ENCODE results near the gene LILRB1. TPM values are rescaled to one million over a fixed set of nuclear protein-coding genes. Genes with fewer than 3 reads are reported as not detected.

The LILRB1 gene
- total RNA-seq, 1 donor from 2014 or later, result 1.5 TPM

- Histone ChIP-seq H3K9me3 (replicated peaks) (peaks cover 3% of the 10 kb centered on the region), H3K4me1 (no peaks in the 10 kb centered on the region), H3K27ac (replicated peaks) (peak overlapping the region; percentile 30), H3K36me3 (no peaks in the 10 kb centered on the region), H3K27me3 (ENCODE audit: low read depth) (peaks cover 37% of the 10 kb centered on the region), H3K4me3 (no peak overlapping the region)
- no peak for TF ChIP-seq CTCF (IDR thresholded peaks at IDR 0.05; ENCODE audit: borderline replicate concordance)
- intact Hi-C loops (cut with micrococcal nuclease), result no loop called here
- DNase-seq, result peak; percentile 26
These were observed 13.8 kb downstream of the LILRB1 start for GRCh38 chr19:54644056-54644455.

DNA sequence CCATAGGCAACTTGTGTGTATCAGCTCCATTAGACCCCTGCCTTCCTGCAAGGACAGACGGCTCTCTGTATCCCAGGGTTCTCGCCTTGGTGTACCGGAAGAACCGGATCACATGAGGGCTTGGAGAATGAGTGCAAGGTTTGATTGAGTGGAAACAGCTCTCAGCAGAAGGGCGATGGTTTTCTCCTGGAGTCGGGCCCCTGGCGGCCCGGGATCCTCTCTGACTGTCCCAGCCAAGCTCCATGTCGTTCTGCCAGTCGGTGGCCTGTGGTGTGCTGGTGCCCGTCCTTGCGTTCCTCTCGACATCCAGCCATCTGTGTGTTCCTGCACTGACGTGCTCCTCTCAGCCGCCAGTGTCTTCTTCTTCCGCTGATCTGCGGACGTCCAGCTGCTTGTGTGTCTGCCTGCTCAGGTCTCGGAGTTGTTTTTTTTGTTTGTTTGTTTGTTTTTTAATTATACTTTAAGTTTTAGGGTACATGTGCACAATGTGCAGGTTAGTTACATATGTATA is 16.1 kb downstream of the LILRB1 start:
- Histone ChIP-seq H3K9me3 (replicated peaks) (peaks cover 3% of the 10 kb centered on the region), H3K4me1 (no peaks in the 10 kb centered on the region), H3K4me3 (no peak overlapping the region), H3K36me3 (no peaks in the 10 kb centered on the region), H3K27ac (replicated peaks) (no peak overlapping the region), H3K27me3 (ENCODE audit: low read depth) (peaks cover 41% of the 10 kb centered on the region)
- no peak for DNase-seq
- no peak for TF ChIP-seq CTCF (IDR thresholded peaks at IDR 0.05; ENCODE audit: borderline replicate concordance)
- intact Hi-C loops (cut with micrococcal nuclease), result no loop called here

DNA sequence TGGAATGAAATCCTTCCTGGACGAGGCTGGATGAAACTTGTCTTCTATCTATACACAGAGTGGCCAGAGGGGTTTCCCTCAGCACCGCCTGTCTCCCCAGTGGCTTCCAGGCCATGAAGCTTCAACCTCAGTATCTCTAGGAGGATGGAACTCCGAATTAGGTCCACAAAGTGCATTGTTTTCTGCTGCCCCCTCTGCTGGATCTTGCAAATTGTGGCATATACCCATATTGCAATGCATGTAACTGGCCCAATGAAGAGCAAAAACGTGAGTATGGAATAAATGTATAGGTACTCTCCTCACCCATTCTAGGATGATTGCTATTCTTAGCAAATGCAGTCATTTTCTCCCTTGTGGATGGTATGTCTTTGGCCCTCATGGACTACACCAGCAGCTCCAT is 17.8 kb downstream of the LILRB1 start:
- intact Hi-C loops (cut with micrococcal nuclease), result no loop called here
- Histone ChIP-seq H3K27ac (replicated peaks) (no peak overlapping the region), H3K36me3 (no peaks in the 10 kb centered on the region), H3K4me1 (no peaks in the 10 kb centered on the region), H3K27me3 (ENCODE audit: low read depth) (peaks cover 44% of the 10 kb centered on the region), H3K4me3 (no peak overlapping the region), H3K9me3 (replicated peaks) (peaks cover 3% of the 10 kb centered on the region)
- no peak for DNase-seq
- no peak for TF ChIP-seq CTCF (IDR thresholded peaks at IDR 0.05; ENCODE audit: borderline replicate concordance)

DNA sequence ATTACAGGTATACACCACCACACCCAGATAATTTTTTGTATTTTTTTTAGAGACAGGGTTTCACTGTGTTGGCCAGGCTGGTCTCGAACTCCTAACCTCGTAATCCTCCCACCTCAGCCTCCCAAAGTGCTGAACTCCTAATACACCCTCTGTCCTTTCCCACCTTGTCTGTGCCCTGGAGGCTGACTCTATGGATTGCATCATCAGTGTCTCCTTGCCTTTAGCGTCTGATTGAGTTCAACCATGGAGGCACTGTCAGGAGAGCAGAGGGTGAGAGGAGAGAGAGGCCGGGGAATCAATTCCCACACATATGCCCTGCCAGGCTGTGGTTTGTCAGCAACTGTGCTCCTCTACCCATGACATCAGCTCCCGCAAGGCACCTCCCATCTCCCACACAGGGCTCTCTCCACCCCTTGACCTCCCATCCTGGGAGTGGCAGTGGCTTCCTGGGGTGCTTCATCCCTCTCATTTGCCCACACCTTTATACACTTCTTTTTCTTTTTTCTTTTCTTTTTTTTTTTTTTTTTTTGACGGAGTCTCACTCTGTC is 19.9 kb downstream of the LILRB1 start:
- H3K27ac ChIP-seq (replicated peaks), result no peak overlapping the region
- intact Hi-C loops (cut with micrococcal nuclease), result no loop called here
- no peak for TF ChIP-seq CTCF (IDR thresholded peaks at IDR 0.05; ENCODE audit: borderline replicate concordance)
- H3K4me3 ChIP-seq, result no peak overlapping the region
- peaks cover 3% of the 10 kb centered on the region for H3K9me3 ChIP-seq (replicated peaks)
- no peaks in the 10 kb centered on the region for H3K36me3 ChIP-seq
- peaks cover 47% of the 10 kb centered on the region for H3K27me3 ChIP-seq (ENCODE audit: low read depth)
- H3K4me1 ChIP-seq, result no peaks in the 10 kb centered on the region
- no peak for DNase-seq

DNA sequence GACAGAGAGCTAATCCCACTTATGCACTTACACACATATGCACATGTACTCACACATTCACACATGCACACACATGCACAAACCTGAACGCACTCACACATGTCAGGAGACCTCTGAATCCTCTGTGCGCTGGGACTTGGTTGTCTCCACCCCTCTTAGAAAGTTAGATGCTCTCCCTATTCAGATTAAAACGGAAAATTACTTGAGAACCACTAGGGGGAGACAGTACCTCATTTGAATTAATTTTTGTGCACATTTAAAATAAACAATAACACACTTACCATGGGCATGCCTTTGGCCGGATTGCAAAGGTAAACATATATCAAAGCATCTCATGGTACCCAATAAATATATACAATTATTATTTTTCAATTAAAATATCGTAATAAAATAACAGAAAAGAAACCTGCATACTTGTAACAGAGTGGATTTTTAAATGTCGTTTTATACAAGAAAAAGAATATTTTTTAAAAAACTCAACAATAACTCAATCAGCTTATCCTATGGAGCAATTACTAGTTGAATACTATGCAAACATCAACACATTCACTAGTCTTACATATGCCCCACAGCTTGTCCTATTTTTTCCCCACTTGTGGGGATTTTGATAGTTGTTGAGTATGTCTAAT is 23.0 kb downstream of the LILRB1 start:
- H3K36me3 ChIP-seq, result no peaks in the 10 kb centered on the region
- no peak for DNase-seq
- H3K4me3 ChIP-seq, result no peak overlapping the region
- H3K27me3 ChIP-seq (ENCODE audit: low read depth), result peaks cover 56% of the 10 kb centered on the region
- peak; percentile 60 for TF ChIP-seq CTCF (IDR thresholded peaks at IDR 0.05; ENCODE audit: borderline replicate concordance)
- intact Hi-C loops (cut with micrococcal nuclease), result no loop called here
- H3K27ac ChIP-seq (replicated peaks), result no peak overlapping the region
- H3K4me1 ChIP-seq, result no peaks in the 10 kb centered on the region
- no peaks in the 10 kb centered on the region for H3K9me3 ChIP-seq (replicated peaks)

All from left ventricle myocardium inferior (tissue), 1 donor.